Smooth muscle cell (in vitro differentiated cells): ENCODE measurements around the gene CSNK2A1. TPM values are rescaled to one million over a fixed set of nuclear protein-coding genes. Genes with fewer than 3 reads are reported as not detected.

Experiments
- DNase-seq: peaks from one replicate; lab custom pipeline; 2025; ENCODE audit not compliant: unreplicated experiment; lab: John Stamatoyannopoulos, UW
- H2AFZ ChIP-seq: fragments of 200-600 bp; sonication (generic); 2 replicates; pipeline ENCODE4 v1.6.0; 2016; ENCODE audit warnings: antibody characterized with exemption, low read depth, mild to moderate bottlenecking
- H3F3A ChIP-seq: fragments of 200-600 bp; sonication (generic); 2 replicates; pipeline ENCODE4 v1.6.0; 2017; ENCODE audit warnings: antibody characterized with exemption, low read depth
- H3K27ac ChIP-seq: fragments of 200-600 bp; sonication (generic); 2 replicates; pipeline ENCODE4 v1.5.1; 2016; ENCODE audit warnings: low read depth, mild to moderate bottlenecking
- H3K27me3 ChIP-seq: fragments of 200-600 bp; sonication (generic); 2 replicates; pipeline ENCODE4 v1.6.1; 2016; ENCODE audit warnings: low read depth, mild to moderate bottlenecking
- H3K36me3 ChIP-seq: fragments of 200-600 bp; sonication (generic); 2 replicates; pipeline ENCODE4 v1.5.1; 2016; ENCODE audit warnings: low read depth
- H3K4me1 ChIP-seq: fragments of 200-600 bp; sonication (generic); 2 replicates; pipeline ENCODE4 v1.5.1; 2016; ENCODE audit warnings: low read depth
- H3K4me2 ChIP-seq: fragments of 200-600 bp; sonication (generic); 2 replicates; pipeline ENCODE4 v1.6.0; 2016; ENCODE audit warnings: mild to moderate bottlenecking
- H3K4me3 ChIP-seq: fragments of 200-600 bp; sonication (generic); 2 replicates; pipeline ENCODE4 v1.5.1; 2016; ENCODE audit warnings: mild to moderate bottlenecking
- H3K79me2 ChIP-seq: fragments of 200-600 bp; sonication (generic); 2 replicates; pipeline ENCODE4 v1.6.0; 2016; ENCODE audit warnings: low read depth, mild to moderate bottlenecking
- H3K9ac ChIP-seq: fragments of 200-600 bp; sonication (generic); 2 replicates; pipeline ENCODE4 v1.6.0; 2016; ENCODE audit warnings: low read depth
- H3K9me3 ChIP-seq: fragments of 200-600 bp; sonication (generic); replicated peaks from 2 replicates; pipeline ENCODE4 v1.5.1; 2016; ENCODE audit warnings: low read depth
- H4K20me1 ChIP-seq: fragments of 200-600 bp; sonication (generic); 2 replicates; pipeline ENCODE4 v1.6.0; 2016; ENCODE audit warnings: low read depth
- WGBS: methylation state at CpG from one replicate; pipeline ENCODE4 v1.1.7; 2016; ENCODE audit warnings: low lambda C conversion rate; 5-methylcytosine and 5-hydroxymethylcytosine counted together
- polyA plus RNA-seq: library from polyadenylated mRNA; unstranded; fragments of >200 nt; fragmentation: Nextera tagmentation; extraction: Ambion mirVana; gene quantifications from 2 replicates; pipeline ENCODE4 v1.2.1, GENCODE V29; 2016
- total RNA-seq: library from RNA; depleted of rRNA; stranded (reverse); fragments of >200 nt; gene quantifications from 2 replicates; pipeline ENCODE4 v1.2.3, GENCODE V29; 2014
- TF ChIP-seq, protein P1 (sequence below): fragments of 200-600 bp; sonication (generic); IDR thresholded peaks from 2 replicates; pipeline ENCODE4 v1.5.1; 2017; ENCODE audit warnings: borderline replicate concordance, mild to moderate bottlenecking, antibody characterized with exemption; ENCODE audit not compliant: insufficient read depth, poor library complexity, severe bottlenecking

CSNK2A1 gene
- total and polyA plus RNA-seq, 2 experiments from 2014 or later = 82.6 to 205 TPM

DNA sequence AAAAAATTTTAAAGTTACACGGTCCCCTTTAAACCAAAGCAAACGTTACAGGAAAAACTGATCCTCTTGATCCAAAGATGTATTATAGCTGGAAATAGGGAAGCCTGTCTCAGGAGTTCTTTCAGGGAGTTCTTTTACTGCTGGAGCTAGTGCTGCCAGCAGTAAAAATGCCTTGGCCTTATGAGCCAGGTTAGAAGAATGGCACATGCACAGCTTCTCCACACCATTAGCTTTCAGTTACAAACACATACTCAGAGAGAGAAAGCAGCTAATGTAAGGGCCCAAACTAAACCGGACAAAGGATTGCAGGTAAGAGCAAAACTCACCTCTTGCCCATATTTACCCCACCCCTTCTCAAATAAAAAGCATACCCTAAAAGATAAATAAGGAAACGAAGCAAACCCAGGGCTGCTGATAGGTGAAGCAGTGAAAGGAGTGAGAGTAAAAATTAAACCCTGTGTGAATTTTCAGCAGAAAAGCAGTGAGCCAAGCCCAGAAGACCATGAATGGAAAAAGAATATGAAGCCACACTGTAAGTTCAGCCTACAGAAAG, 100.3 kb downstream of the CSNK2A1 start:
- Histone ChIP-seq H3K36me3 (no peaks in the 10 kb centered on the region), H3K4me3 (no peak overlapping the region)
- TF ChIP-seq, protein P1, sequence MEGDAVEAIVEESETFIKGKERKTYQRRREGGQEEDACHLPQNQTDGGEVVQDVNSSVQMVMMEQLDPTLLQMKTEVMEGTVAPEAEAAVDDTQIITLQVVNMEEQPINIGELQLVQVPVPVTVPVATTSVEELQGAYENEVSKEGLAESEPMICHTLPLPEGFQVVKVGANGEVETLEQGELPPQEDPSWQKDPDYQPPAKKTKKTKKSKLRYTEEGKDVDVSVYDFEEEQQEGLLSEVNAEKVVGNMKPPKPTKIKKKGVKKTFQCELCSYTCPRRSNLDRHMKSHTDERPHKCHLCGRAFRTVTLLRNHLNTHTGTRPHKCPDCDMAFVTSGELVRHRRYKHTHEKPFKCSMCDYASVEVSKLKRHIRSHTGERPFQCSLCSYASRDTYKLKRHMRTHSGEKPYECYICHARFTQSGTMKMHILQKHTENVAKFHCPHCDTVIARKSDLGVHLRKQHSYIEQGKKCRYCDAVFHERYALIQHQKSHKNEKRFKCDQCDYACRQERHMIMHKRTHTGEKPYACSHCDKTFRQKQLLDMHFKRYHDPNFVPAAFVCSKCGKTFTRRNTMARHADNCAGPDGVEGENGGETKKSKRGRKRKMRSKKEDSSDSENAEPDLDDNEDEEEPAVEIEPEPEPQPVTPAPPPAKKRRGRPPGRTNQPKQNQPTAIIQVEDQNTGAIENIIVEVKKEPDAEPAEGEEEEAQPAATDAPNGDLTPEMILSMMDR = no peak

DNA sequence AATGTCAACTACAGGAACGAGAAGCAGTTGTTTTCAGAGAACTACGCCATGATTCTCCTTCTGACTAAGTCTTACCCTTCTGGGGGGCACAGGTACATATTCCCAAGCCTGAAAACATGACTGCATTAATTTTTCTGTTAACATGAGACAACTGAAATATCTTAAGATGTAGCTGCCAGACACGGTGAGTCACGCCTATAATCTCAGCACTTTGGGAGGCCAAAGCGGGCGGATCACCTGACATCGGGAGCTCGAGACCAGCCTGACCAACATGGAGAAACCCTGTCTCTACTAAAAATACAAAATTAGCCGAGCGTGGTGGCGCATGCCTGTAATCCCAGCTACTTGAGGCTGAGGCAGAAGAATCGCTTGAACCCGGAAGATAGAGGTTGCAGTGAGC, 103.0 kb downstream of the CSNK2A1 start:
- no peak overlapping the region for H3K9ac ChIP-seq
- no peak overlapping the region for H3K4me2 ChIP-seq
- TF ChIP-seq, protein P1 = no peak
- peaks cover 5% of the 10 kb centered on the region for H3F3A ChIP-seq
- no peak for DNase-seq
- no peak overlapping the region for H3K27ac ChIP-seq
- no peaks in the 10 kb centered on the region for H3K9me3 ChIP-seq
- H3K4me1 ChIP-seq = no peaks in the 10 kb centered on the region
- no peak overlapping the region for H2AFZ ChIP-seq
- H3K4me3 ChIP-seq = no peak overlapping the region
- H3K27me3 ChIP-seq = no peaks in the 10 kb centered on the region
- peaks cover 59% of the 10 kb centered on the region for H4K20me1 ChIP-seq
- peaks cover 7% of the 10 kb centered on the region for H3K79me2 ChIP-seq
- WGBS = 77% methylated on average over 13 of the region's 13 CpGs
- no peaks in the 10 kb centered on the region for H3K36me3 ChIP-seq

More for the DNA sequence above, 100.3 kb downstream of the CSNK2A1 start:
- no peak overlapping the region for H3K9ac ChIP-seq
- H3K4me2 ChIP-seq = no peak overlapping the region
- H3F3A ChIP-seq = peaks cover 11% of the 10 kb centered on the region
- H3K27ac ChIP-seq = no peak overlapping the region
- H4K20me1 ChIP-seq = peaks cover 85% of the 10 kb centered on the region
- peaks cover 28% of the 10 kb centered on the region for H3K79me2 ChIP-seq
- DNase-seq = no peak
- H3K9me3 ChIP-seq = no peaks in the 10 kb centered on the region
- no peak overlapping the region for H2AFZ ChIP-seq
- WGBS = 95% methylated on average over 4 of the region's 4 CpGs
- no peaks in the 10 kb centered on the region for H3K4me1 ChIP-seq
- no peaks in the 10 kb centered on the region for H3K27me3 ChIP-seq

DNA sequence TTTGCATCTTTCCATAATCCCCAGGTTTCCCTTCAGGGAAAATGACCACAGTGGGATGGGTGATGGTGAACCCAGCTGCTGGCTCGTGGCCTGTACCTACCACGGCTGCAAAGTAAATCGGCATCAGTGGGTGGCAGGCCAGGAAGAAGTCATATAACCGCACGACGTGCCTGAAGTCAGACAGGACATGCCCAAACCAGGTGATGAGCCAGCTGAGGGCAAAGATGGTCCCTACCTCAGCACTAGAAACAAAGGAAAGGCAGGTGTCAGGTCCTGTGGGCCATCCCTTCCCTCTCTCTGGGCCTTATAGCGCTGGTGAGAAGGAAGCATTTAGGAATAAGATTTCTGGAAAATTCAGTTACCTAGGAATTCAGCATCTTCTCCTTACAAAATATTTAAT, 103.4 kb downstream of the CSNK2A1 start:
- 96% methylated on average over 7 of the region's 7 CpGs for WGBS
- H3K4me3 ChIP-seq = no peak overlapping the region
- peaks cover 2% of the 10 kb centered on the region for H3K79me2 ChIP-seq
- no peaks in the 10 kb centered on the region for H3K9me3 ChIP-seq
- peaks cover 4% of the 10 kb centered on the region for H3F3A ChIP-seq
- H2AFZ ChIP-seq = no peak overlapping the region
- TF ChIP-seq, protein P1 = no peak
- H3K27me3 ChIP-seq = no peaks in the 10 kb centered on the region
- H3K4me1 ChIP-seq = no peaks in the 10 kb centered on the region
- H3K4me2 ChIP-seq = no peak overlapping the region
- DNase-seq = no peak
- no peaks in the 10 kb centered on the region for H3K36me3 ChIP-seq
- H4K20me1 ChIP-seq = peaks cover 54% of the 10 kb centered on the region
- no peak overlapping the region for H3K9ac ChIP-seq
- no peak overlapping the region for H3K27ac ChIP-seq
